NCI-H1694 (cell line): ENCODE measurements around the gene G6PD.
"Not testable (repeated sequence)": the region's sequence is repeated elsewhere in the genome, so short reads cannot be mapped to it uniquely, and the experiment has no call there.

Source experiments
- DNase-seq: peaks from one replicate; lab custom pipeline; 2025; lab: John Stamatoyannopoulos, UW

Gene G6PD

DNA sequence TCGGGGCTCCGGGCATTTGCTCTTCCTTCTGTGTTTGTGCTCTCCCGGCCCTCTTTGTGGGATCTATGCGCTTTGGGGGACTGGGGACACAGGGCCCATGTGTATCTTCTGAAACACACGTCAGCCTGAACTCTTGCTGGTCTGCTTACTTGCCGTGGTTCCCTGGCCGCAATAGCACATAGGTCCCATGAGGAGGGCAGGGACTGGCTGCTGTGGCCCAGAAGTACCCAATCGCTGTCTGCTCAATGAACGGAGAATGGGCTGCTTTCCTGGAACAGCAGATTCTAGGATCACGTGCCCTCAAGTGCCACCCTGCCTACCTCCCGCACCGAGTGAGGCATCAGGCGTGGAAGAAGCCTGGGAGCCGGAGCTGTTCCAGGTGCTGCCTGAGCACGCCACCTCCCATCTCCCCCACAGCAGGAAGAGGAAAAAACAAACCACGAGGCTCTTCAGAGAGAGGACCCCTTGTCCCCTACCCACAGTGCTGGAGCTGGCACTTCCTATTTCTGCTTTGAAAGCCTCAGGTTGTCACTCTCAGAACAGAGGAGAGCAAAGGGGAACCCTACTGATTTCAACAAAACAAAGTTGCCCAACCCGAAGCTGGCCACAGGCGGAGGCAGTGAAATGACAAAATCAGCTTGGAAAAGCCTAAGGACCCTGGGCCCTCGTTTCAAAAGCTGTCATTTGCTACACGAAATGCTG is 3.8 kb downstream of the G6PD start:
- no peak for DNase-seq

GRCh38 chrX:154541896-154542722 is 4.5 kb downstream of the G6PD start:
- DNase-seq = no peak

- no peak for DNase-seq
Observed at GRCh38 chrX:154541589-154541895, 5.1 kb downstream of the G6PD start.

DNA sequence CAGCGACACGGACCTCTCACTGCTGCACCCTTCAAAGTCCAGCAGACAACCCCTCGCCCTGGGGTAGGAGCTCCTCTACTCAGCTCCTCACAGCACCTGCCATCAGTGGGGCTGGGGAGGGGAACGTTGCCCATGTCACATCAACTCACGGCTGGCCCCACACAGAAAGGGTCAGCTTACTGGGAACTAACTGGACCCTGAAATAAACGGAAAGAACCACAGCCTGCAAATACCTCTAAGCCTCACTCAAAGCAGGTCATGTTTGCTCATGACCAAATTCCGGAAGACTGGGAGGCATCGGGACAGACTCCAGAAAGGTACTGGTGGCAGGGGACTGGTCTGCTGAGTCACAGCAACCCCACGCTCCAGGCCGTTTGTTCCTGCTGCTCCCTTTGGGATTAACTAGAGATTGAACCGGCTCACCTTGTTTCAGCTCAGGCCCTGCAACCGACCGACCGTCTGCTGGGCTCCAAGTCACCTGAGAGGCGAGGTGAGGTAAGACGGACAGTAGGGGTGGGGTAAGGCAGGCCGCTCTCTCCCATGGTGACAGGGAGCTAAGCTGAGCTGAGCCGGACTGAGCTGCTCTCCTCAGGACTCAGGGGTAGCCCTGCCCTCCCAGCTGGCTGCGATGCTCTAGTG is 5.6 kb downstream of the G6PD start:
- no peak for DNase-seq

- not testable (repeated sequence) for DNase-seq
Observed at GRCh38 chrX:154540365-154540764, 6.3 kb downstream of the G6PD start.

DNA sequence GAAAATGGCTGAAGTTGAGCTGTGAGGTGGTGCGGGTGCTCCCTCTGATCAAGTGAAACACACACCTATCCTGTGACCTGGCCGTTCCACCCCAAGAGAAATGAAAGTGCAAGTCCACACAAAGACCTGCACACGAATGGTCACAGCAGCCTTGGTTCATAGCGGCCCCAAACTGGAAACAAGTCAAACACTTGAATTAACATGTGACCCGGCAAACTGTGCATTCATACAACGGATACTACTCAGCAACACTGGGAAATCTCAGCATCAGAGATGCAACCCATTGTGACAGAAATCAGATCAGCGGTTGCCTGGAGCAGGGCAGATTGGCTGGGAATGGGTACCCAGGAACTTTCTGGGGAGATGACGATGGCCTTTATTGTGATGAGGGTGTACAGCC is 7.6 kb downstream of the G6PD start:
- DNase-seq = no peak

- DNase-seq = no peak
Observed at GRCh38 chrX:154535892-154536291, 10.8 kb downstream of the G6PD start.

- peak; percentile 60 for DNase-seq
Observed at GRCh38 chrX:154534526-154535322, 11.9 kb downstream of the G6PD start.

- no peak for DNase-seq
Observed at GRCh38 chrX:154532690-154533089, 14.0 kb downstream of the G6PD start.

DNA sequence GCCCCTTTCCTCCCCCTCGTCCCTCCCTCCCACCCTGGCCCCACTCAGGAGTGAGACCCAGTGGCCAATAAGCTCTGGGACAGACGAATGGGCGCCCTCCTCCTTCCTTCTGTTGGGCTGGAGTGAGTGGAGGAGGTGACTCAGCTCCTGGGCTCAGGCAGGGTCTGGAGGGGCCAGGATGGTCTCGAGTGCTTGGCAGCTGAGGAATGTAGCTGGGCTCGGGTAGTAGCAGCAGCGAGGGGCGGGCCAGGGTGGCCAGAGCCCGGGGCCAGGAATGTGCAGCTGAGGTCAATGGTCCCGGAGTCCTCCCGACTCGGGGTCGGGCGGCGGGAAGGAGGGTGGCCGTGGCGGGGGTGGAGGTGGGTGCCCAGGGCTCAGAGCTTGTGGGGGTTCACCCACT is 15.0 kb downstream of the G6PD start:
- no peak for DNase-seq

GRCh38 chrX:154530286-154530685 is 16.4 kb downstream of the G6PD start:
- DNase-seq = no peak

DNA sequence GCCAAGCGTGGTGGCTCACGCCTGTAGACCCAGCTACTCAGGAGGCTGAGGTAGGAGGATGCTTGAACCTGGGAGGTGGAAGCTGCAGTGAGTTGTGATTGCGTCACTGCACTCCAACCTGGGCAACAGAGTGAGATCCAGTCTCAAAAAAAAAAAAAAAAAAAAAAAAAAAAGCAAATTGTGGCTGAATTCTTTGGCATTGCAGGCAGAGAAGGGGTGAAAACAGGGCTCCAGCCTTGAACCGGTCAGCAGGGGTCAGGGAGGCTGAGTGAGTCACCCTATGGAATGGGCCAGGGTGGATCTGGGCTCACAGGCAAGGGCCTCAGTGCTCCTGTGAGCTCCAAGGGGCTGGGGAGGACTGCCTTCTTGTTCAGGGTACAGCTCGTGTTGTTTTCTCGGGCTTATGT is 17.4 kb downstream of the G6PD start:
- no peak for DNase-seq

DNA sequence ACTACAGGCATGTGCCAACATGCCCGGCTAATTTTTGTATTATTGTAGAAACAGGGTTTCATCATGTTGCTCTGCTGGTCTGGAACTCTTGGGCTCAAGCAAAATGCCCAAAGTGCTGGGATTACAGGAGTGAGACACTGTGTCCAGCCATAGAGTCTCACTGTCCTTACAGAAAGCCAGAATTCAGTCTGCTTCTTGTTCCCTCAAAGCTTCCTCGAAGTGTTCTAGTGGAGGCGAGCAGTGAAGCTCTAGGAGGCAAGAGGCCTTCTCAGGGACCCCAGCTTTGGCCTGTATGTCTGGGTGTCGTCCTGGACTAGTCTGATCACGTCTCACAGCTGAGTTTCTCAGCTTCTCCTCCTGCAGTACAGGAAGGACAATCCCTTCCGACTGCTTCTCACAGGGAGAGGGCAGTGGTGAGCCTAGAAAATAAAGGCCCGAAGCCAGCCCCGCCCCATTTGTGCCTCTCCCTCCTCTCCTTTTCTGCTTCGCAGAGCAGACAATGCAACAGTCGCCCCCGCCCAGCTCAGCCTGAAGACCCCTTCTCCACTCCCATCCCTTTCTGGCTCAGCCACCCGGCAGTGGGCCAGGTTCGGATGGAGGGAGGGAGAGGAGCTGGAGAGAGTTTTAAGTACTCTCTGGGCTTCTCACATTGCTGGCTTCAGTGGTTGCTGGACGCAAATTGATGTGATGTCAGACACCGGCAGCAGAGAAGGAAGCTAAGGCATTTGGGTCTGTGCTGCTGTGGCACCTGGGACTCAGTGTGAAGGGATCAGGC is 19.6 kb downstream of the G6PD start:
- peak; percentile 77 for DNase-seq

DNA sequence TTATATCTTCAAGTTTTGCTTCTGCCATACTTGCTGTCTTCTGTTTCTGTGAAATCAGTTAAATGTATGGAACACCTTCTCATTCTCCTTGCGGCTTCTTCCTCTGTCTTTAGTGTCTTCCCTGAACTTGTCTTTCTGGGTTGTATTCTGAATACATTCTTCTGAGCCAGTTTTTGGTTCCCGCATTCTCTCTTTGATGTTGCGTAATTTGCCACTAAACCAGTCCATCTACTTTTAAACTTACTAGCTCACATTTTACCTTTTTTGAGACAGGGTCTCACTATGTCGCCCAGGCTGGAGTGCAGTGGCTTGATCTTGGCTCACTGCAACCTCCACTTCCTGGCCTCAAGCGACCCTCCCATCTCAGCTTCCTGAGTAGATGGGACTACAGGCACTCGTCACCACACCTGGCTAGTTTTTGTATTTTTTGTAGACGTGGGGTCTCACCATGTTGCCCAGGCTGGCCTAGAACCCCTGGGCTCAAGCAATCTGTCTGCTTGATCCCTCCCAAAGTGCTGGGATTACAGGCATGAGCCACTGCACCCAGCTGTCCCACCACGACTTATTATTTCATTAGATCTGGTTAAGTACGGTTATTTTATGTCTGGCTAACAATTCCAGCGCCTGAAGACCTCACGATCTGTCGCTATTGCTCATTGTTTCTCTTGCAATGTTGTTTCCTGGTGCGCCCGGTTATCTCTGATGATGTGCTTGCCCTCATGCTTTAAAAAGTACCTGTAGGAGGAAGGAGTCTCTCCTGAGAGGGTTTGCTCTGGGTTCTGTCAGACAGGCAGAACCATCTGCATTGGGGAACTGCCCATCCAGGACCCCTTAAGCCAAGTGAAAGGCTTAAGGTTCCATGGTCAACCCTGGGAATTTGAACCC is 20.8 kb downstream of the G6PD start:
- no peak for DNase-seq

DNA sequence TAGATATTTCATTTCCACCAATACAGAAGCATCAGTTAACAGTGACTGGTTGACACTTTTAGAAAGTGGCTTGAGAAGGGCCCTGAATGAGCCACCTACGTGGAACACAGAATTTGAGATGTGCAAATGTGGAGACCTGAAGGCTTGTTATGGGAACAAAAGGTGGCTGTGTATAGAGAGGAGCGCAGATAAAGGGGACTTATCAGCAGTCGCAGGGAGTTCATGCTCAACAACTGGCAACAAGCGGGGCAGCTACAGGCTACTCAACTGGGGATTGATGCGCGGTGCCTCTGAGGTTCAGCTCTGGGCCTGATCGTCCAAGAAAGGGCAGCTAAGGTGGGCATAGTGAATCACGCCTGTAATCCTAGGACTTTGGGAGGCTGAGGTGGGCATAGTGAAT is 27.3 kb downstream of the G6PD start:
- no peak for DNase-seq

GRCh38 chrX:154517101-154517781 is 29.4 kb downstream of the G6PD start:
- no peak for DNase-seq

GRCh38 chrX:154516656-154517100 is 30.0 kb downstream of the G6PD start:
- DNase-seq = no peak

- DNase-seq = peak; percentile 59
Observed at GRCh38 chrX:154515966-154516655, 30.5 kb downstream of the G6PD start, which contains the start of gene FAM3A. Gene FAM3A, minus strand, starts transcription at chrX:154516232. Its CDS starts 460 bp downstream, at chrX:154515772.
